Tibial nerve (tissue), 4 donors: Measurements from ENCODE around the gene ABTB1. TPM values are rescaled to one million over a fixed set of nuclear protein-coding genes. Genes with fewer than 3 reads are reported as not detected.
A peak's percentile ranks its signal among the peaks of the same experiment; 100 is the strongest.
"Not testable (repeated sequence)": the region's sequence is repeated elsewhere in the genome, so short reads cannot be mapped to it uniquely, and the experiment has no call there.

Source experiments
- DNase-seq, 2 donors: peaks; one replicate each; pipeline ENCODE4 v3.0.0-alpha.2; 2019; ENCODE audit warnings: low spot score in 2 of 2
- H3K27ac ChIP-seq, 4 donors: fragments of 200-600 bp; sonication (generic) in 3 of 4; one replicate each; pipeline ENCODE4 v1.5.1; 2017 to 2019; ENCODE audit warnings: mild to moderate bottlenecking in 1 of 4
- H3K27me3 ChIP-seq, 2 donors: fragments of 200-600 bp; sonication (generic) in 1 of 2; one replicate each; pipeline versions ENCODE4 v1.5.1 to v1.6.0; 2017 to 2019
- H3K36me3 ChIP-seq, 3 donors: fragments of 200-600 bp; sonication (generic); one replicate each; pipeline ENCODE4 v1.5.1; 2018 to 2019
- H3K4me1 ChIP-seq, 4 donors: fragments of 200-600 bp; sonication (generic) in 3 of 4; one replicate each; pipeline ENCODE4 v1.5.1; 2017 to 2019
- H3K4me3 ChIP-seq, 4 donors: fragments of 200-600 bp; sonication (generic) in 3 of 4; one replicate each; pipeline ENCODE4 v1.5.1; 2017 to 2019; ENCODE audit warnings: mild to moderate bottlenecking in 1 of 4, moderate library complexity in 1 of 4
- H3K9me3 ChIP-seq, 4 donors: fragments of 200-600 bp; sonication (generic) in 3 of 4; one replicate each; pipeline ENCODE4 v1.5.1; 2017 to 2019
- CTCF ChIP-seq, 5 experiments: fragments of 200-600 bp in 3 of 5; fragments of 450-650 bp in 2 of 5; sonication (generic) in 3 of 5; IDR thresholded peaks; one replicate each; pipeline ENCODE4 v1.5.1; 2016 to 2019; ENCODE audit warnings: antibody characterized with exemption in 5 of 5, mild to moderate bottlenecking in 3 of 5, moderate library complexity in 2 of 5
- EP300 ChIP-seq, 2 donors: sonication (generic); formaldehyde crosslinking; IDR thresholded peaks; one replicate each; pipeline ENCODE4 v1.6.1; 2017; ENCODE audit warnings: antibody characterized with exemption in 2 of 2, mild to moderate bottlenecking in 1 of 2
- POLR2A ChIP-seq, 2 donors: fragments of 450-650 bp; IDR thresholded peaks; one replicate each; pipeline ENCODE4 v1.6.1; 2017; ENCODE audit warnings: antibody characterized with exemption in 2 of 2, mild to moderate bottlenecking in 2 of 2, moderate library complexity in 2 of 2
- WGBS, 2 donors: methylation state at CpG; one replicate each; pipeline ENCODE4 v1.1.5; 2018; 5-methylcytosine and 5-hydroxymethylcytosine counted together
- total RNA-seq, 4 donors: library from RNA; depleted of rRNA; stranded (reverse); fragments of >200 nt; gene quantifications; one replicate each; pipeline ENCODE4 v1.1.0, GENCODE V29; 2016

Gene ABTB1
- total RNA-seq, 4 donors from 2014 or later = 86.4 to 134 (median 121) TPM

DNA sequence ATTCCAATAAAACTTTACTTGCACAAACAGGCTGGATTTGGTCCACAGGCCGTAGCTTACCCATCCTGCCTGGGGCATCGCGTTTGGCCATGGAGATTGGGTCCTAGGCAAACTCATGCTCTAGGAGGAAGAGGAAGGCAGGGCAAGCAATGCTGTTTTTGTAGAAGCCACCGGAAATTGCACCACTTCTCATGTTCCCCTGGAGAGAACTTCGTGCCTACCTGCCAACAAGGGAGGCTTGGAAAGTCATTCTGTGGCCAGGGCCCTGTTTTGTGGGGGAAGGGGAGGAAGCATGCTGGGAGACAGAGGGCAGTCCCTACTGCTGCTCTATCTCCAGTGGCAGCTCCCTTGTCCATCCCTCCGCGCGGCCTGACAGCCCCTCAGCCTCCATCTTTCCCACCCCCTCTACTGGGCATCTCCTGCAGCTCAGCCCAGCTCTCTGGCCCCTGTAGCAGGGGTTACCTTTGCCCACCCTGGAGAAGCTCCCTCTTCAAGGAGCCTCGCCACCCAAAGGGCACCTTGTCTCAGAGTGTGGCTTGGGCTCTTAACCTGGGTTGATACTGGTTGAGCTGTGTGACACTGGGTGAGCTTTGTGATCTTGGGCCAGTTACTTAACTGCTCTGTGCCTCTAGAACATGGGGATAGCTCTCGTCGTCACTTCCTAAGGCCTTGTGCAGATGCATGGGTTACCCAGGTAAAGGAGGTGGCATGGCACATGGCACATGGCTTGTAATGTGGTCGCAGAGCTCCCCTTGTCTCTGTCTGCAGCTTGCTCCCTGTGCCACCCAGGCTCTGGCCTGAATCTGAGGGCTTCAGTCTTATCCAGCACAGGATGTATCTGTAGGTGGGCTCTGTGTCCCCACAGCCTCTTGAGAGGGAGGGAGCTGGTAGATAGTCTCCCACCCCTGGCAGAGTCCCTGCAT, 6.1 kb downstream of the ABTB1 start:
- H3K27me3 ChIP-seq = no peaks in the 10 kb centered on the region
- H3K4me1 ChIP-seq = peaks cover 0 to 46% (median 6%) of the 10 kb centered on the region in 4 donors
- 79 to 81% methylated on average over 12 of the region's 12 CpGs for WGBS, 2 donors
- no peak for TF ChIP-seq CTCF (IDR thresholded peaks at IDR 0.05)
- peak in 1 of 2 donors; percentile 18 for TF ChIP-seq EP300 (IDR thresholded peaks at IDR 0.05)
- no peak for TF ChIP-seq POLR2A (IDR thresholded peaks at IDR 0.05)
- H3K27ac ChIP-seq = no peak overlapping the region
- H3K9me3 ChIP-seq = no peaks in the 10 kb centered on the region
- no peak overlapping the region for H3K4me3 ChIP-seq
- peaks cover 0 to 68% (median 0%) of the 10 kb centered on the region in 3 donors for H3K36me3 ChIP-seq
- peak in 1 of 2 donors; percentile 11 for DNase-seq

DNA sequence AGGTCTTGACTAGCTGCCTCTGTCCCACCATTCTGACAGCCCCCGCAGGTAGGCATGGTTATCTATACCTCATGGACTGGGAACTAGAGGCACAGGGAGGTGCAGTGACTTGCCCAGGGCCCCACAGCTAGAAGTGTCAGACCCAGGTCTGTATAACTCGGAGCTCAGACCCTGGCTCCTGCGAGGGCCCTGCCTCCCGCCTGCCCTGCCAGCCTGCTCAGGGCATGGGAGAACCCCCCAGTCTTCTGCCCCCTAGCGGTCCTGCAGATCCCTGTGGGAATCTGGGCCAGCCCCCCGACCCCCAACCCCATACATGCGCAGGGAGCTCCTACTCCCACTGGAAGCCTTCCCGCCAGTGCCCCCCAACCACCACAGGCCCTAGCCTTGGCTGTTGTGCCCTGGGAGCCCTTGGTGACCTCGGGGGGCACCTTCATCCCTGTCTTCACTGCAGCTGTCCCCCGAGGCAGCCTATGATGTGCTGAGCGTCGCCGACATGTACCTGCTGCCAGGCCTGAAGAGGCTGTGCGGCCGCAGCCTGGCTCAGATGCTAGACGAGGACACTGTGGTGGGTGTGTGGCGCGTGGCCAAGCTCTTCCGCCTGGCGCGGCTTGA, 6.9 kb downstream of the ABTB1 start:
- peaks cover 0 to 65% (median 0%) of the 10 kb centered on the region in 3 donors for H3K36me3 ChIP-seq
- peak in 1 of 2 donors; percentile 7 for DNase-seq
- peaks cover 0 to 46% (median under 1%) of the 10 kb centered on the region in 4 donors for H3K4me1 ChIP-seq
- WGBS, 2 donors = 81 to 84% methylated on average over 15 to 17 of the region's 21 CpGs
- H3K4me3 ChIP-seq = no peak overlapping the region
- no peaks in the 10 kb centered on the region for H3K9me3 ChIP-seq
- no peak for TF ChIP-seq EP300 (IDR thresholded peaks at IDR 0.05)
- TF ChIP-seq CTCF (IDR thresholded peaks at IDR 0.05) = peak in 1 of 5 experiments; percentile 15
- H3K27me3 ChIP-seq = no peaks in the 10 kb centered on the region
- no peak overlapping the region for H3K27ac ChIP-seq

- H3K4me3 ChIP-seq = no peak overlapping the region
- DNase-seq = no peak
- 91 to 93% methylated on average over 5 to 17 of the region's 21 CpGs for WGBS, 2 donors
- H3K36me3 ChIP-seq = peaks cover 0 to 62% (median 0%) of the 10 kb centered on the region in 3 donors
- no peaks in the 10 kb centered on the region for H3K27me3 ChIP-seq
- no peak overlapping the region for H3K27ac ChIP-seq
- TF ChIP-seq POLR2A (IDR thresholded peaks at IDR 0.05) (no peak), EP300 (IDR thresholded peaks at IDR 0.05) (no peak), CTCF (IDR thresholded peaks at IDR 0.05) (no peak)
- H3K9me3 ChIP-seq = no peaks in the 10 kb centered on the region
- H3K4me1 ChIP-seq = peaks cover 0 to 45% (median 0%) of the 10 kb centered on the region in 4 donors
Measured at GRCh38 chr3:127680146-127680661, 7.5 kb downstream of the ABTB1 start.

DNA sequence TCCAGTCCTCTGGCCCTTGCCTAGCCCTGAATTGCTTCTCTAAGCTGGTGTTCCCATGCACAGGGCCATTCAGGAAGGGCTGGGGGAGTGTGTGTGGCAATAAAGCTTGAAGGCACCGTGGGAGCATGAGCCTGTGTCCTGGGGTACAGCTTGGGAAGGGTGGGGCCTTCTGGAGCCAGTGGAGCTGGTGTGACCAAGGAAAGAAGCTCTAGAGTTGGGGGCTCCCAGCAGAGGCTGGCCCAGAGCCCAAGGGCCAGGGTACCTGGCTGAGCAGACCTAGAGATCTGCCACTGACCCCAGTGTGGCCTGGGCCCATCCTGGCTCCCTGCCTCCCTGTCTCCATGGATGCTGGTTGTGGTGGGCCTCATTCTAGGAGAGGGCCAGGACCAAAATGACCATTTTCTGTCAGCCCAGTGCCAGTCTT, 8.1 kb downstream of the ABTB1 start:
- peak in 1 of 2 donors; percentile 8 for DNase-seq
- no peak overlapping the region for H3K4me3 ChIP-seq
- peaks cover 0 to 39% (median 0%) of the 10 kb centered on the region in 4 donors for H3K4me1 ChIP-seq
- H3K27ac ChIP-seq = peak overlapping the region in 2 of 4 donors; percentile 6 to 17
- TF ChIP-seq EP300 (IDR thresholded peaks at IDR 0.05) (no peak), CTCF (IDR thresholded peaks at IDR 0.05) (no peak), POLR2A (IDR thresholded peaks at IDR 0.05) (no peak)
- no peaks in the 10 kb centered on the region for H3K9me3 ChIP-seq
- WGBS, 2 donors = 90 to 100% methylated on average over 1 of the region's 1 CpG
- no peaks in the 10 kb centered on the region for H3K27me3 ChIP-seq
- H3K36me3 ChIP-seq = peaks cover 0 to 59% (median 0%) of the 10 kb centered on the region in 3 donors

GRCh38 chr3:127682175-127682554, 9.4 kb downstream of the ABTB1 start:
- Histone ChIP-seq H3K4me1 (peaks cover 0 to 30% (median 0%) of the 10 kb centered on the region in 4 donors), H3K36me3 (peaks cover 0 to 45% (median 0%) of the 10 kb centered on the region in 3 donors)
- H3K27ac ChIP-seq, H3K4me3 ChIP-seq, H3K27me3 ChIP-seq, DNase-seq, H3K9me3 ChIP-seq: not testable (repeated sequence)
- WGBS, 2 donors = 92 to 94% methylated on average over 6 of the region's 6 CpGs
